ENCODE results near the gene PLCB2.
A peak's percentile ranks its signal among the peaks of the same experiment; 100 is the strongest.

The PLCB2 gene

GRCh38 chr15:40307421-40308211 is at the start of gene PLCB2:
Gene PLCB2 (minus strand): TSS chr15:40307935. CDS start chr15:40307672, 263 bp downstream.
- DNase-seq (ENCODE audit: low read depth in 2 of 2), result no peak
- TF ChIP-seq CTCF (IDR thresholded peaks at IDR 0.05; ENCODE audit: low read depth, low read length), result peak; percentile 13
- no peak within 1 kb of the TSS for H3K4me3 ChIP-seq (replicated peaks in 1 of 2; ENCODE audit: low read depth in 2 of 2, low read length in 2 of 2)

- no peak overlapping the region for H3K4me3 ChIP-seq (replicated peaks in 1 of 2; ENCODE audit: low read depth in 2 of 2, low read length in 2 of 2)
- DNase-seq (ENCODE audit: low read depth in 2 of 2), result no peak
- TF ChIP-seq CTCF (IDR thresholded peaks at IDR 0.05; ENCODE audit: low read depth, low read length), result no peak
These were observed 49.5 kb upstream of the PLCB2 start for GRCh38 chr15:40357246-40357645.

- DNase-seq (ENCODE audit: low read depth in 2 of 2), result peak in 1 of 2 donors; percentile 35
- TF ChIP-seq CTCF (IDR thresholded peaks at IDR 0.05; ENCODE audit: low read depth, low read length), result no peak
- H3K4me3 ChIP-seq (replicated peaks in 1 of 2; ENCODE audit: low read depth in 2 of 2, low read length in 2 of 2), result no peak overlapping the region
These were observed 48.3 kb upstream of the PLCB2 start for GRCh38 chr15:40355976-40356585.

- peak in 1 of 2 donors; percentile 85 for DNase-seq (ENCODE audit: low read depth in 2 of 2)
- H3K4me3 ChIP-seq (replicated peaks in 1 of 2; ENCODE audit: low read depth in 2 of 2, low read length in 2 of 2), result no peak overlapping the region
- TF ChIP-seq CTCF (IDR thresholded peaks at IDR 0.05; ENCODE audit: low read depth, low read length), result peak; percentile 77
These were observed 46.9 kb upstream of the PLCB2 start for GRCh38 chr15:40354408-40355171.

GRCh38 chr15:40353697-40354096 is 46.0 kb upstream of the PLCB2 start:
- no peak for DNase-seq (ENCODE audit: low read depth in 2 of 2)
- no peak overlapping the region for H3K4me3 ChIP-seq (replicated peaks in 1 of 2; ENCODE audit: low read depth in 2 of 2, low read length in 2 of 2)
- TF ChIP-seq CTCF (IDR thresholded peaks at IDR 0.05; ENCODE audit: low read depth, low read length), result no peak

- no peak for DNase-seq (ENCODE audit: low read depth in 2 of 2)
- H3K4me3 ChIP-seq (replicated peaks in 1 of 2; ENCODE audit: low read depth in 2 of 2, low read length in 2 of 2), result no peak overlapping the region
- TF ChIP-seq CTCF (IDR thresholded peaks at IDR 0.05; ENCODE audit: low read depth, low read length), result no peak
These were observed 44.7 kb upstream of the PLCB2 start for GRCh38 chr15:40352281-40352901.

Measured in cardiac fibroblast (primary cell).